GM19043 (cell line): ENCODE results near the gene EHD4.

Source experiments
- ATAC-seq: cut with Tn5 transposase; IDR thresholded peaks from one replicate; pipeline ENCODE4 v1.9.1; 2021; ENCODE audit warnings: low read depth; ENCODE audit not compliant: unreplicated experiment

The EHD4 gene

DNA sequence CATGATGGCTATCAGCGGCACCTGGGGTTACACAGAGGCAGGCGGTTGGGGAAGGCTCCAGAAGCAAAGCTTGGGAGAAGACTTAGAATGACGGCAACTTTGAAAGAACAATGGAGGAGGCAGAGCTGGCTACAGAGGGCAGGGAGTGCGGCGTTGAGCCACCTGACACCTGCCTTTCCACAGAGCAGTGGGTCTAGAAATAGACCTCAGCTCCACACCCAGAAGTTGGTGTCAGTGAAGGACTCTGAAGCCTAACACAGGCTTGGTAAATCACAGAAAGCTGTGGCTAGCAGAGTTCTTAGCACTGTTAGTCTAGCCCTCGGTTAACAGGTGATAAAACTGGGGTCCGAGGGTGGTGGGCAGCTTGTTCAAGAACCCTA, 23.1 kb upstream of the EHD4 start:
- no peak for ATAC-seq

DNA sequence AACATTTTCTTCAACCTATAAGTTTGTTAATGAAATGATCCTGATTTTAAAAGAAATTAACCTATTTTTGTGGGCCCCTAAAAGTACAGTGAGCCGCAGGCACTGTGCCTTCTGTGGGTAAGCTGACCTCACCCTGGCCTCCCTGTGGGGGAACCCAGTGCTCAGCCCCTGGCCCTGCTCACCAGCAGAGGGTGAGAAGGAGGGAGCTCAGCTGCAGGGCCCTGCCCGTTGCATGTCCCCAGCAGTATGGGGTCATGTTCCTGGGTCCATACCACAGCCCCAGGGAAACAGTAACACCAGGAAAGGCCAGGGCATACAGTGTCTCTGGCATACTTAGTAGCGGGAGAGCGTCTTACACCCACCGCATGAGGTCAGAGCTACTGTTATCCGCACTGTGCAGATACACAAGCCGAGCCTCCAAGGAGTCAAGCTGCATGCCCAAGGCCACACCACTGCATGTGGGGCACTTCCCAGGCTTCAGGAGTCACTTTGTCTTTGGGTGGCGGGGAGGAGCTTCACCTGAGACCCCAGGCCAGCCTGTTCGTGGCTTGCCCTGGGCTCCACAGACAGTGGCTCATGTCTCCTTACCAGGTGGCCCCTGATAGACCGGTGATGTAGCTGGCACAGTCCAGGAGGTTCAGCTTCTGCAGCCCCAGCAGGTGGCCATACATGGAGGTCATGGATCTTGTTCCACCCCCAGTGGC, 22.6 kb upstream of the EHD4 start:
- no peak for ATAC-seq

DNA sequence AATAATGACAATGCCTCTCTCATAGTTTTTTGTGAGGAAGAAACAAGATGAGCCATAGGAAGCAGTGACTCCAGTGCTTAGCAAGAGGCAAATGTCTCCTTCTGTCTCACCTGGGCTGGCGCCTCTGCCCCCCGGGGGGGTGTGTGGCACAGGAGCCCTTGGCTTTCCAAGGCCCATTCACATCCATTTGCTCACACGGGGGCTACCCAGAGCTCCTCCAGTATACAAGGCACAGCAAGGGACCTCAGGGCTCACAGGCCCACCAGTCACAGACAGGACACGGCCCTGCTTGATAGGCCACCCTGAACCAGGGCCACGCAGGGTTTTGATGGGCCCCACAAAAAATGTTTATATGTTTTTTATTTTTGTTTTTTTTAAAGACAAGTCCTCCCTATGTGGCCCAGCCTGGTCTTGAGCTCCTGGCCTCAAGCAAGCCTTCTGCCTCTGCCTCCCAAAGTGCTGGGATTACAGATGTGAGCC, 21.9 kb upstream of the EHD4 start:
- no peak for ATAC-seq

DNA sequence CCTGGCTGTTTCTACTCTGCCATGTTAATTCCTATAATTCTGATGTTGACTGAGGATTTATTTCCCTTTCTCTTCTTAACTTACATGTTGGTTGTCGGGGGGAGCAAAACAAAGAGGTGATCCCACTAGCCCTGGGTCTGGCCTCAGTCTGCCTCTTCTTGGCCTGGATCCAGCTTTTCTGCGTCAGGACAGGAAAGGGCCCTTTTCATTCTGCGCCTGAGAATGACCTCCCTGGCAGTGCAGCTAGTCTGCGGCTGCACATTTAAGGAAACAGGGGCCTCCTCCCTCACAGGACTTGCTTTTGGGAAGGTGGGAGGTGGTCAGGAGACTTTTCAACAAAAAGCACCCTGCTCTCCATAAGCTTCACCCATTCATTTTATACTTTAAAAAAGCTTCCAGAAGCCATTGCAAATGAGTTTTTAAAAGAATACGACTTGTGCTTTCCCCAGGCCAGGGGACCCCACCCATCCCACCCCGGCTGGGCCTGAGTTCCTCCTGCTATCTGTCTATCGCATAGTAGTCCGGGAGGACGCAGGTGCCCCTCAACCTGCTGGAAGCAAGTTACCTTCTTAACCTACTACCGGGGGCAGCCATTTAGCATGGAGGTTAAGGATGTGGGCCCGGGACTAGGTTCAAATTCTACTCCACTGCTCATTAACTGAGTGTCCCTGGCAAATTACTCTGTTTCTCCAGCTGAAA, 21.3 kb upstream of the EHD4 start:
- no peak for ATAC-seq

DNA sequence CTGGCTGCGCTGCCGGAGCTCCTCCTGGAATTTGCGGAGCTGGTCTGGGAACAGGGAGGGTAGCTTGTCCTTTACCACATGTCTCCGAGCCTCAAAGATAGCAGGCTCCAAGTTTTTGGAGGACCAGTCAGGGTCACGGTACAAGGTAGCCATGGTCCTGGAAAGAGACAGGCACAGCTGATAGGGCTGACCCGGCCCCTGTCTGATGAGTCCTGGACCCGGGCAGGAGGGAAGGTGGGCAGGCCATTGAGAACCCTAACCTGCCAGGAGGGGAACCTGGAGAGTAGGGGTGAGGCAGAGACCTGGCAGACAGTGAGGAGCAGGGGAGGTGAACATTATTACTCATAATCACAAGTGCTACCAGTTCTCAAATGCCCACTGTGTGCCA, 20.4 kb upstream of the EHD4 start:
- ATAC-seq, result no peak

DNA sequence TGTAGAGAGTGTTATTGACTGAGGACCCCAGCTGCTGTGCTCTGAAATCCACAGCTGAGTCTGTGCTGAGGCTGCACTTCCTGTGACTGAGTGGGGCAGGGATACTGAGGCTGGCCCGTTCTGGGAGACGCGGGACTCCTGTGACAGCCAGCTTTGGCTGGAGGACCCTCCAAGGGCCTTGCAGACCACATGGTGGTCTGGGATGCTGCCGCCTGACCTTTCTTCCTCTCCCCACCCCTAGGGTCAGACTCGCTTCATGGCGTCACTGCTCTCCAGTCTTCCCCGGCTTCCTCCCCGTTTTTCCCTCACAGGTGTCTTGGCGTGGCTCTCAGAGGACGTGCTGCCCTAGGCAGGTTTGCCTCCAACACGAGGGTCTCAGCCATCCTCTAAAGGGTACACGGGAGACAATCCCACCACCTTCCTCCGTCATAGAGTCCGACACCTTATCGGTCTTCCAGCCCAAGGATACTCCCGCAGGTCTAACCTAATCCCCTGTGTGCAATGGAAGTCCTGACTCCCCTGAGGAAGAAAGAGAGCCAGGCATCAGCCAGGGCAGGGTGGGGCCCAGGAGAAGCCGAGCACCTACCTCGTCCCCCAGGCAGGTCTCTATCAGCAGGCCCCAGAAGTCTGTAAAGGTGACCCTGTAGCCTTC, 19.9 kb upstream of the EHD4 start:
- no peak for ATAC-seq

DNA sequence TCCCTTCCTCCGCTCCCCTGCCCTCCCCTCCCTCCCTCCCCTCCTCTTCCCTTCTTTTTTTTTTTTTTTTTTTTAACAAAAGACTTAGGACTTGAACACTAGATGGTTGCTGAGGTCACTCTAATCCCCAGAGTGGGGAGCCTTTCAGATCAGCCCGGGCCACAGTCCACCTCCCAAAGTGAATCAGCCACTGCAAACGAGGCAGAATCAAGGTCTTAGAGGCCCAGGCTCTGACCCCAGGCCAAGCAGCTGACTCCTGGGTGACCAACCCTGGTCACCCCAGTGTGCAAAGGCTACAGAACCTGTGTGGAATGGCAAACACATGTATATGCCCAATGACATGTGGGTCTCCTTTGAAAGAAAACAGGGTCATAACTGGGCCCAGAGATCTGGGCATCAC, 18.3 kb upstream of the EHD4 start:
- ATAC-seq, result no peak

DNA sequence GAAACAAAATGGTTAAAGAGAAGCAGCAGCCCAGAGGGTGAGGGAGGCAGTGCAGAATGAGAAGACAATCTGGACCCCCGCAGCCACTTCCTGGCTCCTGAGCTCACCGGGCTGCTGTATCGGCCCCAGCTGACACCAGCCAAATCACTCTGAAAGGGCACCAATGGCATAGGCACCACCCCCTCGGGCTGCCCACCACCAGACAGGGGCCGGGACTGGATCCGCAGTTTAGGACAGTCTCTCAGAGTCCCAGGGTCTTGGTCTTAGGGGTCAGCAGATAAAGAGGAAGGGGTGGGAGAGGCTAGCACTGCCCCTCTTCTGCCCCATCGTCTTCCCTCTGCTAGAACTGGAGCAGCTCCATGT, 17.9 kb upstream of the EHD4 start:
- ATAC-seq, result no peak

DNA sequence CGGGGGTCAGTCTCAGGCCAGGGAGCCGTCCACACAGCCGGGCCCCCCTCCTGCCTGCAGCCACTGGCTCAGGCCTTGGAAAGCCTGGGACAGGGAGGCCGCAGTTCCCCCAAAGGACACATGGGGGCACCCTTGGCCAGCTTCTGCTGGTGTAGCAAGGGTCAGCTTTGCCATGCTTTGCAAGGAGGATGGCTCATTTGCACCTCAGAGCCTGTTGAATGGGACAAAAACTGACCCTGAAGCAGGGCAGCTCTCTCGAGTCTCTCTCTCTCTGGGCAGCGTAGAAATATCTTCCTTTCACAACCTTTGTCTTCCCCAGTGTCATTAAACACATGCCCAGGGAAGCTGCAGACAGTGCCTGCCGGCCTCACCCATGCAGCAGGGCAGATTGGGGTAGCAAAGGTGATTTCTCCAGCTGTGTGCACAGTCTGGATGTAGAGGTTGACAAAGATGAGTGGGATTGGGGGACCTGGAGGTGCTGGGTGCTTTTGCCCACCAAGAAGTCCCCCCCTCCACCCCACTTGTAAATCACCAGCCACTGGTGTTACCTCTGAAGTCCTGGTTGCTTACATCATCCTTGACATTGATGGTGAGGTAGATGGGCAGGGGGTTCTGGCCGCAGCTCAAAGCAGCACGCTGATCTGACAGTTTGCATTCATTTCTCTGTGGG, 17.4 kb upstream of the EHD4 start:
- ATAC-seq, result no peak

DNA sequence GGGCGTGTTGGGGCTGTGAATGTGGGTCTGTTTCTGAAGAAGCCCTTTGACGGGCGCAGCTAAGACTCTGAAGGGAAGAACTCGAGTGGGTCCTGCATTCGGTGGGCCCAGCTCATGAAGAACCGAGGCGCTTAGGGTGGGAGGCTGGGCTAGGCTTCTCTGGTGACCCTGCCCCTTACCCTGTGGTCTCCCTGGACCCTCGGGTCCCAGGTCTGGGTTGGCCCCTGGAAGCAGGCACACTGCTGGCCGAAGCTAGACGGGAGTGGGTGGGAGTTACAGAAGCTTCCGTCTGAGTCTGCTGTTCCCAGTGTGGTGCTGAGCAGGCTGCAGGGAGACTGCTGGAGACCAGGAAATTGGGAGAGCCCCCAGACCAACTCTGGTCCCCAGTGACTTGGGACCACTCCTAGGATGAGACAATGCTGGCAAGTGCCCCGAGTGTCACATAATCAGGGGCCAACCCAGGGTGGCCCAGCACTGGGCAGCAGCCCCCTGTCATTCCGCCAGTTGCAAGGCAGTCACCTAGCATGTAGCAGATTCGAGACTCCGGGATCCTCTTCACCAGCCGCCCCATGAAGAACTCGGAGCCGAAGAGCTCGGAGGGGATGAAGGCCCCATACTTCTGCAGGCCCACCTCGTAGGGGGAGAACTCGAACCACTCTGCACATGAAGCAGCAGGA, 16.7 kb upstream of the EHD4 start:
- no peak for ATAC-seq

DNA sequence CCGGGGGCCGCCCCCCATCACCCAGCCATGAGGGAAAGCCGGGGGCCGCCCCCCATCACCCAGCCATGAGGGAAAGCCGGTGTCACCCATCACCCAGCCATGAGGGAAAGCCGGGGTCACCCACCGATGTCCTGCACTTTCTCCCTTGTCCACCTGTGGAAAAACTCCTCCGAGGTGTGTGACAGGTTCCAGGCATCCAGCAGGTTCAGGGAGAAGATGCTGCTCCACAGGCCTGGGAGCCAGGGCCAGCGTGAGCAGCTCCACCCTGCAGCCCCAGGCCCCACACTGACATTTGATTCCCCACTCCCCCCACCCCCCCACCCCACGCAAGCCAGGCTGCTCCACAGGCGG, 15.5 kb upstream of the EHD4 start:
- ATAC-seq, result no peak

DNA sequence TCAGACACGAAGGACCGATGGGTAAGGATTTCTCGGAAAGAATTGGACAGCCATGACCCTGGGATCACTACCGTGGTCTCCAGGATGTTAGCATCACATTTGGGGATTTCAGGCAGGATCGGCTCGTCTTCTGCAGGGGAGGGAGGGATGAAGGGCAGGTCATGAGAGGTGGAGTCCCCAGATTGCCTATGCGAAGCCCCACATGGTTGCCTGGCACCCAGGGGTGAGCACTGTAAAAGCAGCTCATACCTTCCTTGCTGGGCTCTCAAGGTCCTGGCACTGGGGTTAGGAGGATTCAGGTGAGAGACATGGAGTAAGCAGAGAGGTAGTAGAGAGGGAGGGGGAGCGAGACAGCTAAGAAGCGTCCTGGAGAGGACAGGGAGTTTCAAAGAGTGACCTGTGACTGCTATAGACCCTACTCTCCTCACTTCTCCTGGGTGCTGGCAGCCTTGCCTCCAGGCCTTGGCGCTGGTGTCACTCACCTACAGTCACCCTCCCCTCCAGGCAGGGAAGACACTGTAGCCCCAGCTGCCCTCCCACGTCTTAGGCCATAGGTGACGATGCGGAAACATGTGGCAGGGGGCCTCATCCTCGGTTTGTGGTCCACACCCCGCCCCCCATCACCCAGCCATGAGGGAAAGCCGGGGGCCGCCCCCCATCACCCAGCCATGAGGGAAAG, 15.0 kb upstream of the EHD4 start:
- ATAC-seq, result no peak

DNA sequence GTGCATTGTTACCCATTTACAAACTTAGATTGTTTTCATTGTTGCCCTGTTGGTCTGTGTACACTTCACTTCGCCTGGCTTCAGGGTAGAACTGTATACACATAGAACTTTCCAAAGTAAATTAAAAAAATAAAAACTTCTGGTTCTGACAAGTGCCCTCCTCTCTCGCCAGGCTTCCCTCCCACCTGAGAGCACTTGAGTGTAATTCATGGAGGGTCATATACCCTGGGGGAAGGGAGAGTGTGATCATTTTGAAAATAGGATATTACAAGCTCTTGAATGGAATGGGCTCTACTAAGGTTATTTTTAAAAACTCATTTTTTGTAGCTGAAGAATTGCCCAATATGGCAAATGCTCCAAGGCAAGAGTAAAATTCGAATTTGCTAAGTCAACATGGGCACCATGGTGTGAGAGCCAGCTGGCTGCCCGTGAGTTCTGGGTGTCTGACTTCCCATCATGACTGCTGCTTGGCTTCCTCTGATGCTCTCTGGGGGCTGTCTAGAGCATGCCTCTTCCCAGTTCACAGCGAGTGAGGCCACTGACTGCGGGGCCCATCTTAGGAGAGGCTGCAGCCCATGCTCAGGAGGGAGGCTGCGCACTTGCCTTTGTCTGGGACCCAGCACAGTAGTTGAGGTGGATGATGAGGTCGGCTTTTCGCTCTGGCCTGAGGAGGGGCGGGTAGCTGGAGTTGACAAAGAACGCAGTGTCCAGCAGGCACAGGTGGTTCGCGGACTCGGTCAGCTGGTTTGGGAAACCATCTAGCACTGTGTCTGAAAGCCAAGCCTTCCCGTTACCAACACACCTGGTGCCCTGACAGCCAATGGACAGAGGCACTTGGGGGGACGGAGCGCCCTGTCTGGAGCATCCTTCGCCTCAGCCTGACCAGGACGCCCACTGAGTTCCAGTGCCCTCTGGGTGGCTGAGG, 13.1 kb upstream of the EHD4 start:
- ATAC-seq, result no peak

DNA sequence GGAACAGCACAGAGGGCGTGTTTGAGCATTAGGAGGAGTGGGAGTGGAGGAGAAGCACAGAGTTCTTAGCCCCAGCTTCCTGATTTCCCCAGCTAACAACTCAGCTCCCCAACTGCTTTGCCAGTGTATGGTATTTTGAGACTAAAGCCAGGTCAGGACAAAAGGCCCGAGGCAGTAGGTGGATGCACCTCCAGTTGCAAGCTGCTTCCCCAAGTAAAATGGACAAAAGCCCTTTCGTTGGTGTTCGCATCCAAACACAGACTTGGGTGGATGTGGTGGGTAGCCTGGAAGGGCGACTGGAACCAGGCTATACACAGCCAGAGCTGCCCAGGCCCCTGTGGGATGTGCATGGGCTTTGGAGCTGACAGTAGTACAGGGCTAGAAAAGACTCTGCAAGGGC, 12.3 kb upstream of the EHD4 start:
- no peak for ATAC-seq

DNA sequence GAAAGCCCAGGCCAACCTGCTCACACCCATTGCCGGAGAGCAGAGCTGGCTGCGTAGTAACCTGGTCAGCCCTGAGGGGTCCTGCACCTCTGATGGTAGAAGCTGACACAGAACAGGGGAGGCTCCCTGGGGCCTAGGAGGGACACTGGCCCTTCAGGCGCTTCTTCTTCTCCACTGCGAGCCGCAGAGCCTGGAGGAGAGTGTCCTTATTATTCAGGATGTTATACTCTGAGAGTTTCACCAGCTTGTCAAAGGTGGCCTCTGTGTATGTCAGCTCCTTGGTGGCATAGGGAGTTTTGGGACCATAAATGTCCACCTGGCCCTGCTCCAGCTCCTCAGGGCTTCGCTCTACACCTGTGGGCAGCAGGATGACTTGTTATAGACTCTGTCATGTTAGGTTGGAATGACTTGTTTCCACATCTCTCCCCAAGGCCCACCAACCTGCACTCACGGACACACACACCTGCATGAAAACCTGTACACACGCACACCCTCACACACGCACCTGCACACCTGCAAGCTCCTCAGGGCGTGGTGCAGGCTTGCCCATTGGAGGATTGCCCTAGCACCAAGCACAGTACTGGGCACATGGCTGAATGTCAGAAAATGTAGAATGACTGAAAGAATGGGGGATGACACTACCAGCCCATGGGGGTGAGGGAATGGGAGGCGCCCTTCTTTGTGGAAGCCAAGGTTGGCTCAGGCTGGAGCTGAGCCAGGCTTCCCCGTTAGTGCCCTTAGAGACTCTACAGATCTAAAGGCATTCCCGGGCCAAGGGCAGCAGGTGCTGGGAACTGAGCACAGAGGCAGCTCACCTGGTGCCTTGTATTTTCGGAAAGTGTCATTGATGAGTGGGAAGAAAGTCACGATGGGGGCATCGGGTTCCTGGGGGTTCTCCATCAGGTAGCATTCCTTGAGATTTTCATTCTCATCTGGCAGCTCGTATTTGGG, 11.5 kb upstream of the EHD4 start:
- ATAC-seq, result no peak

DNA sequence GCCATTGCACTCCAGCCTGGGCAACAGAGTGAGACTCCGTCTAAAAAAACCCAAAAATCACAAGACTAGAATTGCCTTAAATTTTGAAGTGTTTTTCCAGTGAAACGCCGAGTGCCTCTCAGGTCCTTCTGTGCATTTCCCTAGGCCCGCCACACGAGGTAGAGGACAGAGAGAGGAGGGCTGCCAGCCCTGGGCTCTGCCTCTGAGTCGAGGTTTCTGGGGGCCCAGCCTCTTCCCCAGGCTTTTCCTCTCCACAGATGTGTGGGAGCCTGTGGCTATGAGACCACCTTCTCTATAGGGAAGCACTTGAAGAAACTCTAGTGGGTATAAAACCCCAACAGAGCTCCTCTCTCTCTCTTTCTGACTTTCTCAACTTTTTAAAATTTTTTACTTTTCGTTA, 10.9 kb upstream of the EHD4 start:
- ATAC-seq, result no peak

DNA sequence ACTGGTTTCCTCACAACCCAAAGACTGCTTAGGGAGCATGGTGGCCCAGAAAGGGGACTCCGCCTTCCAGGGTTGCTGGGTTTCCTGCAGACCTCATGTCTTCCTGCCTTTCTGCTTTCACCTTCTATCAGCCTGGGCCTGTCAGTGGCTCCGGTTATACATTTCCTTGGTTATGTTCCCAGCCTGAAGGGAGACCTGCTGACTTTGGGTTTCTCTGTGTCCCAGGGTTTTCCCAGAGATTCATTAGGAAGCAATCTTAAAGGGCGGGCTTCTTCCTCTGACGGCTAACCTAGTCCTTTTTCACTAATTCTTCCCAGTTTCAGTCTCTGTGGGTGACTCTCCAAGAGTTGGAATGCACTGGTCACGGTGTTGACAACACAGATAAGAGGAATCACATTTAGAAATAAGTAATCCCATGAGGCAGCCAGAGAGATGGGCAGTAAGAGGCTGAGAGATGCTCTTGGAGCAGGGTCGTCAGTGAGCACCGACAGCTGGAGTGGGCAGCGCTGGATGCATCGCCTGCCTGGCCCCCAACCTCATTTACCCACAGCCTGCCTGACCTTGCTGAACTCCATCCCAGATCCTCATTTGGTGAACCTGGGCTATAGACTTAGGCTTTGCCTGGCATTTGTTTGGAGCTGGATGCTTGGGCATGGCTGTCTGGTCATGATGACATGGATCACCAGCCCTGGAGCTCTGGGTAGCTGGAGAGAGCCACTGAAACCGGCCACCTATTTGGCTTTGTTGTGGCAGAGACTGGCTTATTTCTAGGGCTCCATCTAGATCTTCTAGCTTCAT, 10.0 kb upstream of the EHD4 start:
- ATAC-seq, result no peak
